GM12864 (cell line): Measurements from ENCODE around the gene TVP23A.

Experiments
- DNase-seq: peaks from one replicate; pipeline ENCODE4 v3.0.0-alpha.2; 2011; ENCODE audit warnings: low read depth
- H3K4me3 ChIP-seq: 2 replicates; pipeline ENCODE4 v1.5.1; 2011; ENCODE audit warnings: mild to moderate bottlenecking, low read depth, low read length, control low read depth
- TF ChIP-seq, protein P1 (sequence below): IDR thresholded peaks from 2 replicates; pipeline ENCODE4 v1.5.1; 2011; ENCODE audit warnings: low read depth, mild to moderate bottlenecking, moderate library complexity, low read length, control low read depth, inconsistent platforms; ENCODE audit errors: missing control alignments

The TVP23A gene

DNA sequence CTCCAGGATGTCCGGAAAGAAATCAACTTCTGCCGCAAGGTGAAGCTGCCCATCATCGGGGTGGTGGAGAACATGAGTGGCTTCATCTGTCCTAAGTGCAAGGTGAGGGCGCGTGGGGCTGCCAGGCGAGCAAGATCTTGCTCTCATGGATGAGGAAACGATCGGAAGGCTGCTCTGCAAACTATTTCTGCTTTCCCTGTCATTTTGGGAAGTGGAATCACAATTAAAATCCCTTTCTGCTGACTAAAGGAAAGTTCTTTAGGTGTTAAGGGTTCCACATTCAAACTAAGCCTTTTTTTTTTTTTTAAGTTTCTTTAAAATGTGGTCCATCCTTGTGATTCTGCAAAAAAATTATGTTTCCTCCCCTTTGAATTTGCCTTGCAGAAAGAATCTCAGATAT is 57.2 kb downstream of the TVP23A start:
- no peak overlapping the region for H3K4me3 ChIP-seq
- no peak for DNase-seq
- TF ChIP-seq, protein P1, sequence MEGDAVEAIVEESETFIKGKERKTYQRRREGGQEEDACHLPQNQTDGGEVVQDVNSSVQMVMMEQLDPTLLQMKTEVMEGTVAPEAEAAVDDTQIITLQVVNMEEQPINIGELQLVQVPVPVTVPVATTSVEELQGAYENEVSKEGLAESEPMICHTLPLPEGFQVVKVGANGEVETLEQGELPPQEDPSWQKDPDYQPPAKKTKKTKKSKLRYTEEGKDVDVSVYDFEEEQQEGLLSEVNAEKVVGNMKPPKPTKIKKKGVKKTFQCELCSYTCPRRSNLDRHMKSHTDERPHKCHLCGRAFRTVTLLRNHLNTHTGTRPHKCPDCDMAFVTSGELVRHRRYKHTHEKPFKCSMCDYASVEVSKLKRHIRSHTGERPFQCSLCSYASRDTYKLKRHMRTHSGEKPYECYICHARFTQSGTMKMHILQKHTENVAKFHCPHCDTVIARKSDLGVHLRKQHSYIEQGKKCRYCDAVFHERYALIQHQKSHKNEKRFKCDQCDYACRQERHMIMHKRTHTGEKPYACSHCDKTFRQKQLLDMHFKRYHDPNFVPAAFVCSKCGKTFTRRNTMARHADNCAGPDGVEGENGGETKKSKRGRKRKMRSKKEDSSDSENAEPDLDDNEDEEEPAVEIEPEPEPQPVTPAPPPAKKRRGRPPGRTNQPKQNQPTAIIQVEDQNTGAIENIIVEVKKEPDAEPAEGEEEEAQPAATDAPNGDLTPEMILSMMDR: no peak

DNA sequence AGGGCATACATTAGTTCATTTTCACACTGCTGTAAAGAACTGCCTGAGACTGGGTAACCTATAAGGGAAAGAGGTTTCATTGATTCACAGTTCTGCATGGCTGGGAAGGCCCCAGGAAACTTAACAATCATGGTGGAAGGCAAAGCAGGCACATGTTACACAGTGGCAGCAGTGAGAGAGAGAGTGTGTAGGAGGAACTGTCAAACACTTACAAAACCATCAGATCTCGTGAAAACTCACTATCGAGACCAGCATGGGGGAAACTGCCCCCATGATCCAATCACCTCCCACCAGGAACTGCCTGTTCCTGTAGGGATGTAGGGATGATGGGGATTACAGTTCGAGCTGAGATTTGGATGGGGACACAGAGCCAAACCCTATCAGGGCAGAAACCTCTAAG is 57.7 kb downstream of the TVP23A start:
- DNase-seq: no peak
- H3K4me3 ChIP-seq: no peak overlapping the region
- TF ChIP-seq, protein P1: no peak

DNA sequence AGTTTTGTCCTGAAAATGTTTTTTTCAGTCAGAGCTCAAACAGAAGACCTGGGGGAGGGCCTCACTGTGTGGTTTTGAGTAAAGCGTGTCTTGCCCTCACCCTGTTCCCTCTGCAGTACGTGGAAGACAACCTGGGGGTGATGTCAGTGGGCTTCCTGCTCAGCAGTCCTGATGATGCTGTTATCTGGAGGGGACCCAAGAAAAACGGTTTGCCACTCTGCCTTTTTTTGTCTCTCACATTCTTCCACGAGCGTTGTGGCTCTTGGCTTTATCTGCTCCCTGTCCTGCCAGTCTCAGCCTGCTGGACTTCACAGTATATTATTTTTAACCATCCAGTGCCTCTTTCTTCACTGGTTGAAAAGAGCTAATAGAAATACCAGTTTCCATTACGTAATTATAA is 62.0 kb downstream of the TVP23A start:
- TF ChIP-seq, protein P1: no peak
- no peak overlapping the region for H3K4me3 ChIP-seq
- no peak for DNase-seq

DNA sequence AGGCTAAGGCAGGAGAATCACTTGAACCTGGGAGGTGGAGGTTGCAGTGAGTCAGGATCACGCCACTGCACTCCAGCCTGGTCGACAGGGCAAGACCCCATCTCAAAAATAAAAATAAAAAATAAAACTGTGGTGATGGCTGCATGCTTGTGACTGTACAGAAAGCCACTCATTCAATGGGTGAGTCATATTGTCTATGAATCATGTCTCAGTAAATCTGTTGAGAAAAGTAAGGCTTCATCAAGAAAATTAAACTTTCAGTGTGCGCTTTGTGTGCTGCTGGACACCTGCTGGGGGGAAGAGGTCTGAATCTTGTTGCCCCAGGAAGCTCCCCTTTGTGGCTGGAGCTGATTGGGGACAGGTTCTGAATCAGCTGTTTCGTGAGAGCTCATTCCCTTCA is 63.7 kb downstream of the TVP23A start:
- no peak for DNase-seq
- H3K4me3 ChIP-seq: no peak overlapping the region
- TF ChIP-seq, protein P1: no peak

DNA sequence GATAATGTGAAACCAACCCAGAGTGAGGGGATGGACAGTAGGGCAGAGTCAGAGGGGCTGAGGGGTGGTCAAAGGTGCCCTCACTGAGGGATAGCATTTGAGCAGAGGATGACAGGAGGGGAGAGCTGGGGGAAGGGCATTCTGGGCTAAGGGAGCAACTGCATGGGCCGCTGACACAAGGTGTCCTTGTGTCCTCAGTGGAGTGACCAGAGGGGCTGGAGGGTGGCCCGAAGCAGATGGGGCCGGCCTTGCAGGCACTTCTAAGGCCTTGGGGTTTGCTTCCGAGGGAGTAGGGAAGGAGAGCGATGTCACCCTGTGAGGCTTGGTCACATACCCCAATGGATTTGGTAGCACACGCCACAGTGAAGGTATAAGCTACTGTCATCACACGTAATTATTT is 64.9 kb downstream of the TVP23A start:
- H3K4me3 ChIP-seq: no peak overlapping the region
- TF ChIP-seq, protein P1: no peak
- no peak for DNase-seq

DNA sequence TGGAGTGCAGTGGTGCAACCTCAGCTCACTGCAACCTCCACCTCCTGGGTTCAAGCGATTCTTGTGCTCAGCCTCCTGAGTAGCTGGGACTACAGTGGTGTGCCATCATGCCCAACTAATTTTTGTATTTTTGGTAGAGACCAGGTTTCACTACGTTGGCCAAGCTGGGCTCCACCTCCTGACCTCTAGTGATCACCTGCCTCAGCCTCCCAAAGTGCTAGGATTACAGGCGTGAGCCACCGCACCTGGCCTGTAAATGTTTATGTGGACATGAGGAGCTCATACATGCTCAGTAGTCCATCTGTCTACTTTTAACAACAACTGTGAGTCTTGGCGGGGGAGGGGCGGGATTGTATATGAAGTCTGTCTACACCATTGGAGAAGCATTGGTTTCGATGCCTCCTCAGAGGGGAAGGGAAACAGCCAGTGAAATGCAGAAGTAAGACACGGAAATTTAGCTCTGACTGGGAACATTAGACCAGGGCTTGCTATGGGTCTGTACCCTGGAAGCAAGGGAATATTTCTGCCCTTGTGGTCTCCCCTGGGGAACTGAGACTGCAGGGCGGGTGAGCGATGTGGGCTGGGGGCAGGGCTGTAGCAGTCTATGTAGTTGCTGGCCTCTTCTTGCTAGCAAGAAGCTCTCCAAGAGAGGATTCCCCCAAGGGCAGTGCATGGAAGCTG is 65.6 kb downstream of the TVP23A start:
- no peak overlapping the region for H3K4me3 ChIP-seq
- DNase-seq: peak; percentile 67
- TF ChIP-seq, protein P1: no peak

DNA sequence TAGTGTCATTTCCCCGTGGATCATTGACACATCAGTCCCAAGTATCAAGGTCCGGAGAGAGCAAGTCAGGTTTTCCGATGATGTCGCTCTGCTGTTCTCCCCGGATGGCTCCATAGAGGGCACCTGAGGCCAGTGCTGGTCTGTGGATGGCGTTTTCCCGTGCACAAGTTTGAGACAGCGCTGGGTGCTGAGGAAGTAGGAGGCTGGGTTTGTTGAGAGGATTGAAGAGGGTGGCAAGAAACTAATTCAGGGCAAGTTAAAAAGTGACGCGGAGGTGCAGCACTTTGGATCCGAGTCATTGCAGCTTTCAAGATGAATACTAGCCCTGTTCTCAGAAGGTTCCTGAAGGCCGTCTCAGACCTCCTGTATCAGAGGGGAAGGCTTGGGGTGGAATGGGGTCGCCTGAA is 67.3 kb downstream of the TVP23A start:
- DNase-seq: no peak
- H3K4me3 ChIP-seq: no peak overlapping the region
- TF ChIP-seq, protein P1: no peak
